PC-3 (cell line): ENCODE results near the gene DSC2. TPM values are rescaled to one million over a fixed set of nuclear protein-coding genes. Genes with fewer than 3 reads are reported as not detected.

ENCODE experiments used
- ATAC-seq: fragments of 200-7000 bp; cut with Tn5 transposase; 2 replicates; pipeline ENCODE4 v1.9.1; 2020; ENCODE audit warnings: mild to moderate bottlenecking, moderate library complexity
- Bru-seq: library from RNA; stranded (reverse); fragments of 400-500 nt; gene quantifications from one replicate; lab custom pipeline; 2021; lab: Mats Ljungman, UMichigan
- BruChase-seq, 2 experiments: library from RNA; stranded (reverse); fragments of 400-500 nt; gene quantifications; one replicate each; lab custom pipeline; 2021; lab: Mats Ljungman, UMichigan
- BruUV-seq: library from RNA; stranded (reverse); fragments of 400-500 nt; replicated peaks from 2 replicates; lab custom pipeline; 2021; lab: Mats Ljungman, UMichigan
- CTCF ChIA-PET: fragments of 300-600 bp; sonication (Branson Sonifier 250); formaldehyde crosslinking; loops from one replicate; lab custom pipeline; 2022; ENCODE audit warnings: antibody characterized with exemption; lab: Charles Lee
- POLR2A ChIA-PET: fragments of 300-600 bp; sonication (Branson Sonifier 250); formaldehyde crosslinking; loops from one replicate; lab custom pipeline; 2022; ENCODE audit warnings: antibody characterized with exemption; ENCODE audit not compliant: unreplicated experiment; lab: Charles Lee
- DNase-seq: peaks from one replicate; pipeline ENCODE4 v3.0.0-alpha.2; 2015
- H2AFZ ChIP-seq: fragments of 300-600 bp; sonication (generic); 2 replicates; pipeline ENCODE4 v1.6.0; 2016; ENCODE audit warnings: antibody characterized with exemption, low read length
- H3F3A ChIP-seq: fragments of 300-600 bp; sonication (generic); one replicate; pipeline ENCODE4 v1.6.0; 2017; ENCODE audit warnings: antibody characterized with exemption, low read length, control low read depth, mild to moderate bottlenecking; ENCODE audit not compliant: unreplicated experiment
- H3K27ac ChIP-seq: fragments of 300-600 bp; sonication (generic); 2 replicates; pipeline ENCODE4 v1.5.1; 2016; ENCODE audit warnings: mild to moderate bottlenecking, low read length
- H3K27me3 ChIP-seq: fragments of 300-600 bp; sonication (generic); 2 replicates; pipeline ENCODE4 v1.6.1; 2016; ENCODE audit warnings: low read length, mixed read lengths
- H3K36me3 ChIP-seq: fragments of 300-600 bp; sonication (generic); 2 replicates; pipeline ENCODE4 v1.6.1; 2016; ENCODE audit warnings: low read depth, mixed run types, low read length, mixed read lengths
- H3K4me1 ChIP-seq: fragments of 300-600 bp; sonication (generic); 2 replicates; pipeline ENCODE4 v1.5.1; 2016; ENCODE audit warnings: low read length; ENCODE audit not compliant: insufficient read depth
- H3K4me2 ChIP-seq: fragments of 300-600 bp; sonication (generic); 2 replicates; pipeline ENCODE4 v1.6.0; 2016; ENCODE audit warnings: low read length
- H3K4me3 ChIP-seq: fragments of 300-600 bp; sonication (generic); 2 replicates; pipeline ENCODE4 v1.5.1; 2016; ENCODE audit warnings: mild to moderate bottlenecking, low read length, mixed read lengths
- H3K79me2 ChIP-seq: fragments of 300-600 bp; sonication (generic); 2 replicates; pipeline ENCODE4 v1.6.1; 2017; ENCODE audit warnings: low read length, mixed read lengths
- H3K9ac ChIP-seq: fragments of 300-600 bp; sonication (generic); 2 replicates; pipeline ENCODE4 v1.6.0; 2016; ENCODE audit warnings: mild to moderate bottlenecking, low read length
- H3K9me2 ChIP-seq: fragments of 300-600 bp; sonication (generic); replicated peaks from 2 replicates; pipeline ENCODE4 v1.6.1; 2016; ENCODE audit warnings: mixed run types, low read length, mixed read lengths
- H3K9me3 ChIP-seq: fragments of 300-600 bp; sonication (generic); 2 replicates; pipeline ENCODE4 v1.6.1; 2016; ENCODE audit warnings: low read length, mixed read lengths
- H4K20me1 ChIP-seq: fragments of 300-600 bp; sonication (generic); 2 replicates; pipeline ENCODE4 v1.6.1; 2016; ENCODE audit warnings: low read length, mixed read lengths
- CTCF ChIP-seq: fragments of 300-600 bp; sonication (generic); conservative IDR thresholded peaks from 2 replicates; pipeline ENCODE4 v1.5.1; 2017; ENCODE audit warnings: antibody characterized with exemption, low read depth, mild to moderate bottlenecking, low read length
- EZH2 ChIP-seq: fragments of 300-600 bp; sonication (generic); IDR thresholded peaks from one replicate; pipeline ENCODE4 v1.6.1; 2017; ENCODE audit warnings: antibody characterized with exemption, mild to moderate bottlenecking, low read length; ENCODE audit not compliant: unreplicated experiment
- EZH2phosphoT487 ChIP-seq: fragments of 300-600 bp; sonication (generic); IDR thresholded peaks from 2 replicates; pipeline ENCODE4 v1.6.1; 2018; ENCODE audit warnings: mild to moderate bottlenecking, antibody characterized with exemption, low read length, borderline replicate concordance
- intact Hi-C: fragments of 100-400 bp; cut with micrococcal nuclease; formaldehyde crosslinking; loops from 2 replicates; pipeline ENCODE4 v1.9.0; 2023
- long read RNA-seq: library from polyadenylated mRNA; unstranded; transcript quantifications from one replicate; pipeline ENCODE4 v2.0.0, GENCODE V29; 2021; ENCODE audit not compliant: unreplicated experiment
- total RNA-seq: library from RNA; depleted of rRNA; stranded (reverse); fragments of >200 nt; gene quantifications from 2 replicates; pipeline ENCODE4 v1.2.3, GENCODE V29; 2014; rRNA removed

The DSC2 gene
- total RNA-seq, result 4.8 and 6.9 TPM in 2 replicates
- Bru-seq, nascent RNA, result percentile 80 among the genes with signal in this experiment
- BruChase-seq, experiment 1, labeled RNA remaining after a 6-hour chase, result percentile 89 among the genes with signal in this experiment
- percentile 83 among the genes with signal in this experiment for BruChase-seq, experiment 2, labeled RNA remaining after a 2-hour chase
- long read RNA-seq, full-length matches to known transcripts, result 77 of 148 reads
- long read RNA-seq, partial matches to known transcripts, result 55 of 148 reads
- long read RNA-seq, other reads (novel, unspliced or antisense), result 16 of 148 reads

- BruUV-seq, result no TSS peak
- Histone ChIP-seq H3K27me3 (no peaks in the 10 kb centered on the region), H3K9me2 (no peaks in the 10 kb centered on the region), H3K4me1 (peaks cover 68% of the 10 kb centered on the region), H3K4me3 (peak within 1 kb of the TSS; percentile 72), H2AFZ (peak within 1 kb of the TSS; percentile 77), H3K4me2 (peak within 1 kb of the TSS; percentile 86), H3K9me3 (no peaks in the 10 kb centered on the region), H3K36me3 (no peaks in the 10 kb centered on the region), H3K27ac (peak within 1 kb of the TSS; percentile 86), H3K79me2 (peaks cover 14% of the 10 kb centered on the region), H4K20me1 (no peaks in the 10 kb centered on the region), H3F3A (no peaks in the 10 kb centered on the region), H3K9ac (peak within 1 kb of the TSS; percentile 80)
- TF ChIP-seq EZH2phosphoT487, result no peak
- TF ChIP-seq CTCF, result no peak
- no peak for TF ChIP-seq EZH2
- intact Hi-C loops, result loop anchor here (2.0 kb wide), 2 partner anchors 97 to 105 kb away; no protein-coding TSS in a partner anchor
- POLR2A ChIA-PET, result no interaction called here
- DNase-seq (peak; percentile 34), ATAC-seq (peak; percentile 11)
- CTCF ChIA-PET, result no interaction called here
Measured at GRCh38 chr18:31102025-31102684, at the start of gene DSC2. Gene DSC2 (minus strand): TSS chr18:31102421. CDS start chr18:31101971, 450 bp downstream.

- no peak overlapping the region for H2AFZ ChIP-seq
- H3K27me3 ChIP-seq, result no peaks in the 10 kb centered on the region
- H3K9me3 ChIP-seq, result no peaks in the 10 kb centered on the region
- H3K4me3 ChIP-seq, result no peak overlapping the region
- no peak overlapping the region for H3K4me2 ChIP-seq
- ATAC-seq (no peak), DNase-seq (no peak)
- no peak overlapping the region for H3K27ac ChIP-seq
- BruUV-seq, result no TSS peak
- intact Hi-C loops, result no loop called here
- CTCF ChIA-PET, result no interaction called here
- POLR2A ChIA-PET, result no interaction called here
- H3K79me2 ChIP-seq, result no peaks in the 10 kb centered on the region
- H3K9me2 ChIP-seq, result no peaks in the 10 kb centered on the region
- no peaks in the 10 kb centered on the region for H3K36me3 ChIP-seq
- H4K20me1 ChIP-seq, result no peaks in the 10 kb centered on the region
- H3K4me1 ChIP-seq, result no peaks in the 10 kb centered on the region
- no peak overlapping the region for H3K9ac ChIP-seq
- no peak for TF ChIP-seq EZH2
- no peak for TF ChIP-seq EZH2phosphoT487
- no peak for TF ChIP-seq CTCF
- H3F3A ChIP-seq, result no peaks in the 10 kb centered on the region
Measured at GRCh38 chr18:31149351-31149750, 47.1 kb upstream of the DSC2 start.

DNA sequence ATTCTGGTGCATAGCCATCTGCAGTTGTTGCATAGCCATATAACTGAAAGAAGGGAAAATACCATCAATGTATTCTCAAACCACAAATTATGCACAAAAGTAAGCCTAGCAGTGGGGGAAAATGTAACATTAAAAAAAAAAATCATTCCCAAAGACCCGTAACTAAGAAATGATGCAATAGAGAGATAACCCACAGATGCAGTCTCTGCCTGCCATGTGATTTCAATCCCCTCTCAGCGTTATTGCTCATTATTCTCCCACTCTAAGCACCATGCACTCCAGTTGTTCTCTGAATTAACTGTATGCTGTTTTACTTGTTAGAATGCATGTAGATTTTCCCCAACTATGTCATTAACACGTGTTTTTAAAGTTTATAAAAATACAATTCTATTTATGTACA lies 46.4 kb upstream of the DSC2 start:
- ChIA-PET POLR2A (no interaction called here), CTCF (no interaction called here)
- no TSS peak for BruUV-seq
- intact Hi-C loops, result no loop called here
- no peaks in the 10 kb centered on the region for H4K20me1 ChIP-seq
- no peaks in the 10 kb centered on the region for H3K27me3 ChIP-seq
- H3K9ac ChIP-seq, result no peak overlapping the region
- H3K4me1 ChIP-seq, result no peaks in the 10 kb centered on the region
- no peak overlapping the region for H3K4me2 ChIP-seq
- TF ChIP-seq EZH2 (no peak), EZH2phosphoT487 (no peak), CTCF (no peak)
- H3F3A ChIP-seq, result no peaks in the 10 kb centered on the region
- no peak for DNase-seq
- ATAC-seq, result no peak
- H3K36me3 ChIP-seq, result no peaks in the 10 kb centered on the region
- no peak overlapping the region for H3K4me3 ChIP-seq
- H2AFZ ChIP-seq, result no peak overlapping the region
- no peaks in the 10 kb centered on the region for H3K9me3 ChIP-seq
- H3K27ac ChIP-seq, result no peak overlapping the region
- no peaks in the 10 kb centered on the region for H3K9me2 ChIP-seq
- H3K79me2 ChIP-seq, result no peaks in the 10 kb centered on the region
